SK-N-SH (cell line): ENCODE results near the gene SLC1A7. TPM values are rescaled to one million over a fixed set of nuclear protein-coding genes. Genes with fewer than 3 reads are reported as not detected.

ENCODE experiments used
- CTCF ChIA-PET: fragments of 300-600, 350-600 bp; formaldehyde crosslinking; extraction: SDS; loops from one replicate; lab custom pipeline; 2021; lab: Yijun Ruan, JAX
- POLR2A ChIA-PET: fragments of 350-600 bp; sonication (Branson Sonifier 250); formaldehyde crosslinking; extraction: SDS; loops from one replicate; lab custom pipeline; 2020; ENCODE audit warnings: antibody characterized with exemption, inconsistent platforms; lab: Yijun Ruan, JAX
- DNase-seq: peaks from one replicate; pipeline ENCODE4 v3.0.0; 2012
- H2AFZ ChIP-seq: fragments of 200-600 bp; sonication (generic); 2 replicates; pipeline ENCODE4 v1.8.1; 2016; ENCODE audit warnings: antibody characterized with exemption, mild to moderate bottlenecking, low read depth
- H3F3A ChIP-seq: fragments of 200-600 bp; sonication (generic); replicated peaks from 2 replicates; pipeline ENCODE3; 2016; ENCODE audit warnings: antibody characterized with exemption, mild to moderate bottlenecking; ENCODE audit not compliant: insufficient read depth
- H3K27ac ChIP-seq, 2 experiments: fragments of 200-500 bp in 1 of 2; fragments of 200-600 bp in 1 of 2; sonication (Bioruptor generic) in 1 of 2; sonication (generic), shearing (Covaris generic) in 1 of 2; 2 replicates each; pipeline versions ENCODE4 v1.5.1 to v1.6.1; 2014 to 2016; ENCODE audit warnings: low read depth in 2 of 2, inconsistent platforms in 1 of 2, low read length in 1 of 2, mild to moderate bottlenecking in 1 of 2, mixed read lengths in 1 of 2
- H3K27me3 ChIP-seq: fragments of 200-600 bp; sonication (generic), shearing (Covaris generic); 2 replicates; pipeline ENCODE4 v1.6.1; 2016; ENCODE audit warnings: mixed run types; ENCODE audit not compliant: insufficient read depth
- H3K36me3 ChIP-seq, 2 experiments: fragments of 200-500 bp in 1 of 2; fragments of 200-600 bp in 1 of 2; sonication (Bioruptor generic) in 1 of 2; sonication (generic) in 1 of 2; replicated peaks in 1 of 2; 2 replicates each; pipeline versions ENCODE3 to v1.5.1; 2014 to 2016; ENCODE audit warnings: low read length in 1 of 2, mild to moderate bottlenecking in 1 of 2; ENCODE audit not compliant: insufficient read depth in 2 of 2, control insufficient read depth in 1 of 2
- H3K4me1 ChIP-seq, 2 experiments: fragments of 200-500 bp in 1 of 2; fragments of 200-600 bp in 1 of 2; sonication (Bioruptor generic) in 1 of 2; sonication (generic), shearing (Covaris generic) in 1 of 2; 2 replicates each; pipeline versions ENCODE4 v1.5.1 to v1.6.1; 2014 to 2016; ENCODE audit warnings: low read depth in 1 of 2, low read length in 1 of 2, mixed run types in 1 of 2; ENCODE audit not compliant: insufficient read depth in 2 of 2, control insufficient read depth in 1 of 2
- H3K4me2 ChIP-seq: fragments of 200-600 bp; sonication (generic), shearing (Covaris generic); 2 replicates; pipeline ENCODE4 v1.6.1; 2017; ENCODE audit warnings: mixed run types
- H3K4me3 ChIP-seq, 2 experiments: fragments of 200-500 bp in 1 of 2; fragments of 200-600 bp in 1 of 2; sonication (Bioruptor generic) in 1 of 2; sonication (generic), shearing (Covaris generic) in 1 of 2; 2 replicates each; pipeline versions ENCODE4 v1.5.1 to v1.8.1; 2014 to 2016; ENCODE audit warnings: low read depth in 2 of 2, inconsistent platforms in 1 of 2, low read length in 1 of 2, mild to moderate bottlenecking in 1 of 2, mixed read lengths in 1 of 2, moderate library complexity in 1 of 2
- H3K79me2 ChIP-seq: fragments of 200-600 bp; sonication (generic); 2 replicates; pipeline ENCODE4 v1.8.1; 2017; ENCODE audit warnings: mild to moderate bottlenecking; ENCODE audit not compliant: insufficient read depth
- H3K9ac ChIP-seq: fragments of 200-600 bp; sonication (generic); 2 replicates; pipeline ENCODE4 v1.6.1; 2017; ENCODE audit warnings: mixed run types
- H3K9me2 ChIP-seq: fragments of 200-600 bp; sonication (generic); 2 replicates; pipeline ENCODE4 v1.6.1; 2017; ENCODE audit warnings: mixed run types
- H3K9me3 ChIP-seq: fragments of 200-600 bp; sonication (generic); 2 replicates; pipeline ENCODE4 v1.6.1; 2017; ENCODE audit warnings: mixed run types, mild to moderate bottlenecking, moderate library complexity
- H4K20me1 ChIP-seq: fragments of 200-600 bp; sonication (generic); 2 replicates; pipeline ENCODE4 v1.6.1; 2017; ENCODE audit warnings: mild to moderate bottlenecking, mixed run types; ENCODE audit not compliant: insufficient read depth
- CHD2 ChIP-seq: fragments of 150-350 bp; IDR thresholded peaks from 2 replicates; pipeline ENCODE4 v1.6.1; 2018; ENCODE audit warnings: low read length; ENCODE audit not compliant: partially characterized antibody
- ELF1 ChIP-seq: IDR thresholded peaks from 2 replicates; pipeline ENCODE4 v1.4.0; 2012
- EP300 ChIP-seq, 2 experiments: IDR thresholded peaks; 2 replicates each; pipeline versions ENCODE4 v1.4.0 to v1.6.1; 2012; ENCODE audit warnings: borderline replicate concordance in 1 of 2, low read depth in 1 of 2, low read length in 1 of 2
- EZH2phosphoT487 ChIP-seq: fragments of 200-600 bp; sonication (generic); IDR thresholded peaks from 2 replicates; pipeline ENCODE4 v1.6.1; 2017; ENCODE audit warnings: low read depth, mixed run types, mild to moderate bottlenecking, antibody characterized with exemption, moderate library complexity, borderline replicate concordance
- FOSL2 ChIP-seq: IDR thresholded peaks from 2 replicates; pipeline ENCODE4 v1.4.0; 2012; ENCODE audit warnings: low read depth, mild to moderate bottlenecking, moderate library complexity, borderline replicate concordance
- FOXJ3 ChIP-seq: sonication (generic); formaldehyde crosslinking; IDR thresholded peaks from 2 replicates; pipeline ENCODE4 v1.5.1; 2020; ENCODE audit warnings: mild to moderate bottlenecking, missing genetic modification reagents
- FOXM1 ChIP-seq: IDR thresholded peaks from 2 replicates; pipeline ENCODE4 v1.4.0; 2012; ENCODE audit warnings: low read depth, mild to moderate bottlenecking
- GATA2 ChIP-seq: sonication (generic); formaldehyde crosslinking; IDR thresholded peaks from 2 replicates; pipeline ENCODE4 v1.5.0; 2020; ENCODE audit warnings: mild to moderate bottlenecking, missing genetic modification reagents
- IRF3 ChIP-seq: fragments of 150-350 bp; IDR thresholded peaks from 2 replicates; pipeline ENCODE4 v1.6.1; 2016; ENCODE audit warnings: mild to moderate bottlenecking, low read depth, low read length
- JUND ChIP-seq: IDR thresholded peaks from 2 replicates; pipeline ENCODE4 v1.4.0; 2012
- MEF2A ChIP-seq: IDR thresholded peaks from 2 replicates; pipeline ENCODE4 v1.4.0; 2012; ENCODE audit warnings: low read depth, borderline replicate concordance
- MXI1 ChIP-seq: IDR thresholded peaks from 2 replicates; pipeline ENCODE4 v1.6.1; 2012; ENCODE audit warnings: mild to moderate bottlenecking, low read depth, low read length, improper control_type of control experiment
- NFIC ChIP-seq: IDR thresholded peaks from 2 replicates; pipeline ENCODE4 v1.4.0; 2012; ENCODE audit warnings: borderline replicate concordance
- NRF1 ChIP-seq: IDR thresholded peaks from 2 replicates; pipeline ENCODE4 v1.6.1; 2012; ENCODE audit warnings: low read depth, mild to moderate bottlenecking, low read length
- POLR2AphosphoS5 ChIP-seq: IDR thresholded peaks from 2 replicates; pipeline ENCODE4 v1.6.1; 2012; ENCODE audit warnings: low read depth, low read length
- RAD21 ChIP-seq: IDR thresholded peaks from 2 replicates; pipeline ENCODE4 v1.6.1; 2012; ENCODE audit warnings: mild to moderate bottlenecking, low read length
- RCOR1 ChIP-seq: fragments of 150-350 bp; IDR thresholded peaks from 2 replicates; pipeline ENCODE4 v1.6.1; 2017; ENCODE audit warnings: antibody characterized with exemption, low read length
- RXRA ChIP-seq: IDR thresholded peaks from 2 replicates; pipeline ENCODE4 v1.4.0; 2012; ENCODE audit warnings: low read depth, mild to moderate bottlenecking, borderline replicate concordance
- SIN3A ChIP-seq: IDR thresholded peaks from 2 replicates; pipeline ENCODE4 v1.6.1; 2012; ENCODE audit warnings: low read depth, mild to moderate bottlenecking, low read length, moderate library complexity, borderline replicate concordance
- TAF1 ChIP-seq: IDR thresholded peaks from 2 replicates; pipeline ENCODE4 v1.6.1; 2012; ENCODE audit warnings: low read depth, mild to moderate bottlenecking, low read length, moderate library complexity, borderline replicate concordance
- TCF12 ChIP-seq: IDR thresholded peaks from 2 replicates; pipeline ENCODE4 v1.4.0; 2012
- TEAD4 ChIP-seq: IDR thresholded peaks from 2 replicates; pipeline ENCODE4 v1.4.0; 2012; ENCODE audit warnings: mild to moderate bottlenecking, borderline replicate concordance; ENCODE audit not compliant: insufficient read depth
- YY1 ChIP-seq: IDR thresholded peaks from 2 replicates; pipeline ENCODE4 v1.4.0; 2012; ENCODE audit warnings: low read depth, mild to moderate bottlenecking
- WGBS: methylation state at CpG from one replicate; pipeline ENCODE4 v1.1.6; 2017; ENCODE audit warnings: low lambda C conversion rate; 5-methylcytosine and 5-hydroxymethylcytosine counted together
- polyA plus RNA-seq, 3 experiments: library from polyadenylated mRNA; depleted of rRNA; stranded (reverse); fragments of >200 nt; gene quantifications; 2 replicates each; pipeline ENCODE4 v1.2.3, GENCODE V29; 2012
- TF ChIP-seq, protein P1 (sequence below): IDR thresholded peaks from 2 replicates; pipeline ENCODE4 v1.4.0; 2012; ENCODE audit warnings: low read depth
- TF ChIP-seq, protein P2 (sequence below): fragments of 150-350 bp; IDR thresholded peaks from 2 replicates; pipeline ENCODE4 v1.6.1; 2017; ENCODE audit warnings: antibody characterized with exemption, low read length, low read depth, borderline replicate concordance

Gene SLC1A7
- polyA plus RNA-seq, 1 of the 3 experiments (the other 2 are of a cell fraction) = not detected

GRCh38 chr1:53162621-53163020 is 20.2 kb upstream of the SLC1A7 start:
- ChIA-PET CTCF (no interaction called here), POLR2A (no interaction called here)
- no peak overlapping the region for H3K4me3 ChIP-seq
- no peaks in the 10 kb centered on the region; a peak in 1 of 4 replicates for H3K4me1 ChIP-seq
- H3F3A ChIP-seq = no peaks in the 10 kb centered on the region
- H2AFZ ChIP-seq = no peak overlapping the region
- no peaks in the 10 kb centered on the region for H3K9me2 ChIP-seq
- WGBS = 75% methylated on average over 5 of the region's 5 CpGs
- H3K27ac ChIP-seq = no peak overlapping the region
- no peaks in the 10 kb centered on the region for H3K27me3 ChIP-seq
- no peaks in the 10 kb centered on the region for H3K79me2 ChIP-seq
- H3K9ac ChIP-seq = no peak overlapping the region
- DNase-seq = no peak
- no peaks in the 10 kb centered on the region for H3K36me3 ChIP-seq
- no peaks in the 10 kb centered on the region for H3K9me3 ChIP-seq
- TF ChIP-seq JUND (no peak), TAF1 (no peak), TEAD4 (no peak), EP300 (IDR thresholded peaks at IDR 0.05; ENCODE audit: borderline replicate concordance in 1 of 2, low read depth in 1 of 2, low read length in 1 of 2) (no peak), EZH2phosphoT487 (no peak), ELF1 (no peak), GATA2 (no peak), YY1 (no peak), MXI1 (no peak), SIN3A (no peak), FOSL2 (no peak), FOXM1 (no peak), POLR2AphosphoS5 (no peak), IRF3 (no peak)
- TF ChIP-seq, protein P1, sequence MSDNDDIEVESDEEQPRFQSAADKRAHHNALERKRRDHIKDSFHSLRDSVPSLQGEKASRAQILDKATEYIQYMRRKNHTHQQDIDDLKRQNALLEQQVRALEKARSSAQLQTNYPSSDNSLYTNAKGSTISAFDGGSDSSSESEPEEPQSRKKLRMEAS = no peak
- TF ChIP-seq, protein P2, sequence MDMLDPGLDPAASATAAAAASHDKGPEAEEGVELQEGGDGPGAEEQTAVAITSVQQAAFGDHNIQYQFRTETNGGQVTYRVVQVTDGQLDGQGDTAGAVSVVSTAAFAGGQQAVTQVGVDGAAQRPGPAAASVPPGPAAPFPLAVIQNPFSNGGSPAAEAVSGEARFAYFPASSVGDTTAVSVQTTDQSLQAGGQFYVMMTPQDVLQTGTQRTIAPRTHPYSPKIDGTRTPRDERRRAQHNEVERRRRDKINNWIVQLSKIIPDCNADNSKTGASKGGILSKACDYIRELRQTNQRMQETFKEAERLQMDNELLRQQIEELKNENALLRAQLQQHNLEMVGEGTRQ = no peak
- H4K20me1 ChIP-seq = no peaks in the 10 kb centered on the region
- H3K4me2 ChIP-seq = no peak overlapping the region

GRCh38 chr1:53160924-53161378 is 18.5 kb upstream of the SLC1A7 start:
- ChIA-PET POLR2A (no interaction called here), CTCF (interaction anchor here (0.8 kb wide), 2 partner anchors 23 to 25 kb away, joined by 3 to 4 read pairs; no protein-coding TSS in a partner anchor)
- H2AFZ ChIP-seq = no peak overlapping the region
- no peaks in the 10 kb centered on the region for H3K9me3 ChIP-seq
- H3K4me1 ChIP-seq = no peaks in the 10 kb centered on the region; a peak in 1 of 4 replicates
- H3K9me2 ChIP-seq = no peaks in the 10 kb centered on the region
- H3F3A ChIP-seq = no peaks in the 10 kb centered on the region
- no peak for DNase-seq
- H3K4me2 ChIP-seq = no peak overlapping the region
- H3K79me2 ChIP-seq = no peaks in the 10 kb centered on the region
- no peaks in the 10 kb centered on the region for H3K36me3 ChIP-seq
- no peaks in the 10 kb centered on the region for H4K20me1 ChIP-seq
- H3K27ac ChIP-seq = no peak overlapping the region
- WGBS = 80% methylated on average over 1 of the region's 2 CpGs
- H3K9ac ChIP-seq = no peak overlapping the region
- H3K27me3 ChIP-seq = no peaks in the 10 kb centered on the region
- H3K4me3 ChIP-seq = no peak overlapping the region
- TF ChIP-seq, protein P1 = no peak
- TF ChIP-seq RCOR1 (no peak), CHD2 (no peak), NFIC (no peak), FOXJ3 (CRISPR knock-in tag) (no peak), MEF2A (no peak), RAD21 (no peak), RXRA (no peak), POLR2AphosphoS5 (no peak), FOSL2 (no peak), EZH2phosphoT487 (no peak), TEAD4 (no peak), TCF12 (no peak), NRF1 (no peak), EP300 (IDR thresholded peaks at IDR 0.05; ENCODE audit: borderline replicate concordance in 1 of 2, low read depth in 1 of 2, low read length in 1 of 2) (no peak)
- TF ChIP-seq, protein P2 = no peak
